IMR-90 (cell line): ENCODE data around the gene DPEP1. TPM values are rescaled to one million over a fixed set of nuclear protein-coding genes. Genes with fewer than 3 reads are reported as not detected.
A peak's percentile ranks its signal among the peaks of the same experiment; 100 is the strongest.

ENCODE experiments used
- ATAC-seq: fragments of 200-7000 bp; cut with Tn5 transposase; 2 replicates; pipeline ENCODE4 v1.9.1; 2020; ENCODE audit warnings: low read depth, mild to moderate bottlenecking, moderate library complexity
- BruUV-seq: library from RNA; stranded (reverse); fragments of 400-500 nt; replicated peaks from 2 replicates; lab custom pipeline; 2021; lab: Mats Ljungman, UMichigan
- CTCF ChIA-PET: fragments of 300-600 bp; formaldehyde crosslinking; extraction: SDS; loops from one replicate; lab custom pipeline; 2021; ENCODE audit warnings: antibody characterized with exemption; lab: Yijun Ruan, JAX
- POLR2A ChIA-PET: fragments of 300-600 bp; sonication (Branson Sonifier 250); formaldehyde crosslinking; loops from one replicate; lab custom pipeline; 2022; ENCODE audit warnings: antibody characterized with exemption; ENCODE audit not compliant: unreplicated experiment; lab: Charles Lee
- DNase-seq: peaks from one replicate; pipeline ENCODE4 v3.0.0; 2013
- H2AFZ ChIP-seq: replicated peaks from 2 replicates; pipeline ENCODE3; 2013; ENCODE audit warnings: low read length, mild to moderate bottlenecking; ENCODE audit not compliant: poor library complexity
- H2AK5ac ChIP-seq: 2 replicates; pipeline ENCODE4 v1.6.1; 2013; ENCODE audit warnings: low read depth, low read length, inconsistent platforms
- H2AK9ac ChIP-seq: replicated peaks from 2 replicates; pipeline ENCODE3; 2013; ENCODE audit warnings: mild to moderate bottlenecking, low read depth, low read length, moderate library complexity; ENCODE audit not compliant: poor library complexity
- H2BK120ac ChIP-seq: 2 replicates; pipeline ENCODE4 v1.6.1; 2013; ENCODE audit warnings: low read depth, low read length, inconsistent platforms
- H2BK15ac ChIP-seq: 3 replicates; pipeline ENCODE4 v1.6.1; 2013; ENCODE audit warnings: low read depth, low read length, inconsistent platforms
- H2BK20ac ChIP-seq: 2 replicates; pipeline ENCODE4 v1.6.1; 2013; ENCODE audit warnings: low read depth, mild to moderate bottlenecking, inconsistent platforms, low read length, moderate library complexity
- H2BK5ac ChIP-seq: 2 replicates; pipeline ENCODE4 v1.6.1; 2013; ENCODE audit warnings: mild to moderate bottlenecking, low read depth, low read length, inconsistent platforms; ENCODE audit not compliant: poor library complexity, severe bottlenecking
- H3K14ac ChIP-seq: replicated peaks from 2 replicates; pipeline ENCODE4 v1.6.1; 2013; ENCODE audit warnings: low read depth, low read length, inconsistent platforms
- H3K18ac ChIP-seq: 2 replicates; pipeline ENCODE4 v1.6.1; 2013; ENCODE audit warnings: low read depth, low read length, control low read depth
- H3K23ac ChIP-seq: 2 replicates; pipeline ENCODE4 v1.6.1; 2013; ENCODE audit warnings: low read depth, low read length, inconsistent platforms
- H3K27ac ChIP-seq: 2 replicates; pipeline ENCODE4 v1.5.1; 2013; ENCODE audit warnings: mild to moderate bottlenecking, control low read depth, low read length; ENCODE audit not compliant: insufficient read depth
- H3K27me3 ChIP-seq: 2 replicates; pipeline ENCODE4 v1.6.1; 2013; ENCODE audit warnings: low read length; ENCODE audit not compliant: control insufficient read depth, insufficient read depth
- H3K36me3 ChIP-seq: 2 replicates; pipeline ENCODE4 v1.6.1; 2013; ENCODE audit warnings: low read length, mixed read lengths; ENCODE audit not compliant: control insufficient read depth, insufficient read depth
- H3K4ac ChIP-seq: 2 replicates; pipeline ENCODE4 v1.6.1; 2013; ENCODE audit warnings: low read depth, low read length, inconsistent platforms
- H3K4me1 ChIP-seq: 2 replicates; pipeline ENCODE4 v1.6.1; 2013; ENCODE audit warnings: low read length, mixed read lengths; ENCODE audit not compliant: control insufficient read depth, insufficient read depth
- H3K4me2 ChIP-seq: 2 replicates; pipeline ENCODE4 v1.6.1; 2013; ENCODE audit warnings: low read depth, mild to moderate bottlenecking, control low read depth, low read length, moderate library complexity
- H3K4me3 ChIP-seq: 2 replicates; pipeline ENCODE4 v1.5.1; 2013; ENCODE audit warnings: low read depth, mild to moderate bottlenecking, control low read depth, low read length, moderate library complexity; ENCODE audit not compliant: insufficient read depth
- H3K56ac ChIP-seq: 2 replicates; pipeline ENCODE4 v1.6.1; 2013; ENCODE audit warnings: low read length, inconsistent platforms; ENCODE audit not compliant: insufficient read depth; ENCODE audit errors: extremely low read depth
- H3K79me1 ChIP-seq, 2 experiments: 2 replicates each; pipeline ENCODE4 v1.6.1; 2013; ENCODE audit warnings: low read length in 2 of 2, inconsistent platforms in 1 of 2, low read depth in 1 of 2
- H3K9ac ChIP-seq: 2 replicates; pipeline ENCODE4 v1.6.1; 2013; ENCODE audit warnings: low read depth, low read length, control low read depth
- H3K9me1 ChIP-seq: 2 replicates; pipeline ENCODE4 v1.6.1; 2013; ENCODE audit warnings: low read length, inconsistent platforms; ENCODE audit not compliant: insufficient read depth
- H3K9me3 ChIP-seq: 2 replicates; pipeline ENCODE4 v1.6.1; 2013; ENCODE audit warnings: low read length; ENCODE audit not compliant: control insufficient read depth, insufficient read depth
- H4K20me1 ChIP-seq: 2 replicates; pipeline ENCODE4 v1.6.1; 2013; ENCODE audit warnings: low read length, inconsistent platforms; ENCODE audit not compliant: insufficient read depth
- H4K5ac ChIP-seq: 2 replicates; pipeline ENCODE4 v1.6.1; 2013; ENCODE audit warnings: mild to moderate bottlenecking, low read depth, low read length, control low read depth
- H4K8ac ChIP-seq, 2 experiments: 2 replicates each; pipeline ENCODE4 v1.6.1; 2013; ENCODE audit warnings: low read depth in 2 of 2, low read length in 2 of 2, control low read depth in 1 of 2, inconsistent platforms in 1 of 2
- H4K91ac ChIP-seq: 2 replicates; pipeline ENCODE4 v1.6.1; 2013; ENCODE audit warnings: low read depth, low read length, inconsistent platforms; ENCODE audit not compliant: insufficient read depth
- MAFK ChIP-seq: IDR thresholded peaks from 2 replicates; pipeline ENCODE4 v1.6.1; 2012; ENCODE audit warnings: low read depth, low read length, improper control_type of control experiment
- MXI1 ChIP-seq: IDR thresholded peaks from 2 replicates; pipeline ENCODE4 v1.6.1; 2012; ENCODE audit warnings: low read depth, mild to moderate bottlenecking, low read length, moderate library complexity, borderline replicate concordance
- WGBS, 2 experiments: methylation state at CpG; one replicate each; pipeline versions ENCODE4 v1.1.5 to v1.1.7; 2013; ENCODE audit warnings: missing lambda C conversion rate in 2 of 2; ENCODE audit not compliant: insufficient read length in 1 of 2; ENCODE audit errors: extremely low coverage in 2 of 2; 5-methylcytosine and 5-hydroxymethylcytosine counted together
- dilution Hi-C: fragments of 300-500 bp; cut with HindIII; formaldehyde crosslinking; loops from one replicate; pipeline ENCODE4 v1.14.3; 2018; ENCODE audit warnings: low sequenced_read_pairs; ENCODE audit not compliant: unreplicated experiment
- in situ Hi-C: fragments of 300-500 bp; cut with MboI; formaldehyde crosslinking; loops from 3 replicates; pipeline ENCODE4 v1.14.3; 2019; ENCODE audit warnings: low sequenced_read_pairs, inconsistent platforms, mixed read lengths
- intact Hi-C: fragments of 100-400 bp; cut with micrococcal nuclease; formaldehyde crosslinking; loops from 2 replicates; pipeline ENCODE4 v1.10.0; 2022
- polyA plus RNA-seq, 3 experiments: library from polyadenylated mRNA; depleted of rRNA; stranded (reverse); fragments of >200 nt; gene quantifications; 2 replicates each; pipeline ENCODE4 v1.2.3, GENCODE V29; 2012; ENCODE audit warnings: low replicate concordance in 1 of 3
- total RNA-seq: library from RNA; depleted of rRNA; stranded (reverse); fragments of >200 nt; gene quantifications from 2 replicates; pipeline ENCODE4 v1.2.3, GENCODE V29; 2012

Gene DPEP1
- total and polyA plus RNA-seq, 2 of the 4 experiments (the other 2 are of a cell fraction), result not detected

DNA sequence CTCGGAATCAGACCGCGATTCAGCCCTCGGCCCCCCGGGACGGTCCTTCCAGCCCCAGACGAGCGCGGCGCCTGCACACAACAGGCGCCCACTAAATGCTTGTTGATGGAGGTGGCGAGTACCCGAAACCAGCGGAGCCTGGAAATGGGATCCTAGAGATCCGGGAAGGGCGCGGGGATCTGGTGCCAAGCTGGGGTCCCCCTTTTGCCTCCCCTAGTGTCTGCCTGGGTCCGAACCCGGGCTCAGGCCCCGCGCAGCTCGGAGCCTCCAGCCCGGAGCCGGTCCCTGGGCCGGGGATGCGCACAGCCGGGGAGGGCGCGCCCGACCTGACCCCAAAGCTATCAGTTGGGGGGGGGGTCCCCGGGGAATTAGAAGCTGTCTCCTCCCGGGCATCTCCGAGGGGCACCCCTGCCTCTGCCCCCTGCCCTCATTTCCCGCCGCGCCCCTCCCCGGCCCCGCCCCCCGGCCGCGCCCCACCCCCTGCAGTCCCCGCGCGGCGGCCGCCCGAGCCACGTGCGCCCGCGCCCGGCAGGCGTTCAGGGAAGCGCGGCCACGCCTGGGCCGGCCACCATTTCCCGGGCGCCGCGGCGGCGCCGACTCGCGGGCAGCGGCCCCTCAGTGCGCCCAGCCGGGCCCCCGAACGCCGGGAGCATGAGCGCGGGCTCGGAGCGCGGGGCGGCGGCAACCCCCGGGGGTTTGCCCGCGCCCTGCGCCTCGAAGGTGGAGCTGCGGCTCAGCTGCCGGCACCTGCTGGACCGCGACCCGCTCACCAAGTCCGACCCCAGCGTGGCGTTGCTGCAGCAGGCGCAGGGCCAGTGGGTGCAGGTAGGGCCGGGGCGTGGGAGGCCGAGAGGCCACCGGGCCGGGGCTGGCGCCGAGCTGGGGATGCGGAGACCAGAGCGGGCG lies 37.9 kb upstream of the DPEP1 start, which contains the start of gene CPNE7:
CPNE7 (plus strand) TSS at position 512 of the 906 bp plus-strand sequence; CDS start at position 652, 140 bp downstream.
- DNase-seq (no peak), ATAC-seq (peak; percentile 60)
- ChIA-PET POLR2A (interaction anchor here (0.5 kb wide), 1 partner anchor 89 kb away, joined by 3 read pairs; no protein-coding TSS in a partner anchor), CTCF (no interaction called here)
- Histone ChIP-seq H2AK9ac (peak within 1 kb of the TSS; percentile 93), H4K8ac (peak within 1 kb of the TSS in 1 of 2 experiments; percentile 72; a peak in 3 of 4 replicates), H3K4me1 (peaks cover 15% of the 10 kb centered on the region), H2BK15ac (no peak within 1 kb of the TSS), H3K56ac (no peak within 1 kb of the TSS; the same call in 1 of the 2 replicates), H4K5ac (0 out of 2 replicates have a peak within 1 kb of the TSS, but pooled peaks have one; percentile 39), H2AFZ (peak within 1 kb of the TSS; percentile 93), H3K14ac (no peak within 1 kb of the TSS), H2BK120ac (peak within 1 kb of the TSS; percentile 36), H3K4me3 (peak within 1 kb of the TSS; percentile 30), H2BK20ac (no peak within 1 kb of the TSS), H3K79me1 (peaks cover 0 to 1% of the 10 kb centered on the region in 2 experiments; a peak in 1 of 4 replicates), H2BK5ac (peak within 1 kb of the TSS; percentile 3), H2AK5ac (peak within 1 kb of the TSS; percentile 51), H3K27ac (no peak within 1 kb of the TSS; the same call in 1 of the 2 replicates), H4K91ac (no peak within 1 kb of the TSS; the same call in 1 of the 2 replicates), H3K27me3 (peaks cover 4% of the 10 kb centered on the region; the same call in 1 of the 2 replicates), H3K4me2 (peak within 1 kb of the TSS; percentile 82), H3K9me1 (peaks cover 6% of the 10 kb centered on the region; the same call in 1 of the 2 replicates), H3K23ac (no peak within 1 kb of the TSS), H3K4ac (peak within 1 kb of the TSS; percentile 77), H3K9ac (0 out of 2 replicates have a peak within 1 kb of the TSS, but pooled peaks have one; percentile 4), H3K18ac (no peak within 1 kb of the TSS), H4K20me1 (no peaks in the 10 kb centered on the region), H3K9me3 (no peaks in the 10 kb centered on the region), H3K36me3 (peaks cover 3% of the 10 kb centered on the region; the same call in 1 of the 2 replicates)
- intact Hi-C loops, result loop anchor here (1.0 kb wide), 1 partner anchor 92 kb away; no protein-coding TSS in a partner anchor
- in situ Hi-C loops, result no loop called here
- 3% methylated on average over 45 of the region's 103 CpGs; no CpG with 5 or more reads in 1 of the 2 experiments for WGBS, 2 experiments
- BruUV-seq, result no TSS peak
- TF ChIP-seq MXI1, result peak; percentile 66; the same call in 1 of the 2 replicates
- TF ChIP-seq MAFK, result no peak
- dilution Hi-C loops, result no loop called here
